ENCODE data around the gene CABP2. TPM values are rescaled to one million over a fixed set of nuclear protein-coding genes. Genes with fewer than 3 reads are reported as not detected.

Gene CABP2
- total and polyA plus RNA-seq, 10 of the 15 experiments (the other 5 are each of a cell fraction or from before 2014, with no cell fraction given) = not detected

- in situ Hi-C loops (cut with MboI) = no loop called here
- TF ChIP-seq EZH2 (IDR thresholded peaks at IDR 0.05; ENCODE audit: borderline replicate concordance, control insufficient read depth, low read depth, low read length) = no peak
- TF ChIP-seq FOXK2 (IDR thresholded peaks at IDR 0.05) = no peak
- TF ChIP-seq, protein P1, sequence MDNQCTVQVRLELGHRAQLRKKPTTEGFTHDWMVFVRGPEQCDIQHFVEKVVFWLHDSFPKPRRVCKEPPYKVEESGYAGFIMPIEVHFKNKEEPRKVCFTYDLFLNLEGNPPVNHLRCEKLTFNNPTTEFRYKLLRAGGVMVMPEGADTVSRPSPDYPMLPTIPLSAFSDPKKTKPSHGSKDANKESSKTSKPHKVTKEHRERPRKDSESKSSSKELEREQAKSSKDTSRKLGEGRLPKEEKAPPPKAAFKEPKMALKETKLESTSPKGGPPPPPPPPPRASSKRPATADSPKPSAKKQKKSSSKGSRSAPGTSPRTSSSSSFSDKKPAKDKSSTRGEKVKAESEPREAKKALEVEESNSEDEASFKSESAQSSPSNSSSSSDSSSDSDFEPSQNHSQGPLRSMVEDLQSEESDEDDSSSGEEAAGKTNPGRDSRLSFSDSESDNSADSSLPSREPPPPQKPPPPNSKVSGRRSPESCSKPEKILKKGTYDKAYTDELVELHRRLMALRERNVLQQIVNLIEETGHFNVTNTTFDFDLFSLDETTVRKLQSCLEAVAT (IDR thresholded peaks at IDR 0.05) = peak; percentile 31; the same call in 1 of the 2 replicates
- TF ChIP-seq IRF5 (IDR thresholded peaks at IDR 0.05; ENCODE audit: borderline replicate concordance) = no peak
- SMC1A ChIA-PET (ENCODE audit: uncharacterized antibody, unreplicated experiment) = no interaction called here
- H2AFZ ChIP-seq (ENCODE audit: control insufficient read depth, low read depth, low read length) = no peak overlapping the region
- no peak for DNase-seq (ENCODE audit: low read depth, low spot score)
- H3K9ac ChIP-seq (ENCODE audit: control insufficient read depth, insufficient read depth, low read length) = no peak overlapping the region
- H3K36me3 ChIP-seq (ENCODE audit: control insufficient read depth in 2 of 2, insufficient read depth in 2 of 2, low read length in 1 of 2) = peaks cover 0 to 3% of the 10 kb centered on the region in 2 experiments; a peak in 2 of 4 replicates
- intact Hi-C loops (cut with micrococcal nuclease; ENCODE audit: unreplicated experiment) = no loop called here
- CTCF ChIA-PET = no interaction called here
- POLR2A ChIA-PET = no interaction called here
- H3K79me2 ChIP-seq (ENCODE audit: control insufficient read depth, insufficient read depth, low read length) = peaks cover 22% of the 10 kb centered on the region
- H3K9me3 ChIP-seq (replicated peaks; ENCODE audit: control insufficient read depth, insufficient read depth, low read length) = no peaks in the 10 kb centered on the region
- no peaks in the 10 kb centered on the region for H4K20me1 ChIP-seq (ENCODE audit: control insufficient read depth, insufficient read depth)
- no peak overlapping the region for H3K4me3 ChIP-seq
- H3K27me3 ChIP-seq (replicated peaks in 1 of 2; ENCODE audit: control insufficient read depth in 2 of 2, insufficient read depth in 2 of 2, low read length in 1 of 2) = no peaks in the 10 kb centered on the region
- H3K4me1 ChIP-seq (ENCODE audit: control insufficient read depth, insufficient read depth, low read length) = peaks cover 19% of the 10 kb centered on the region
- no peak overlapping the region for H3K27ac ChIP-seq (ENCODE audit: control insufficient read depth, insufficient read depth)
- H3K4me2 ChIP-seq (ENCODE audit: control insufficient read depth, insufficient read depth) = no peak overlapping the region
- RAD21 ChIA-PET (ENCODE audit: unreplicated experiment) = interaction anchor here (1.1 to 1.5 kb wide), 3 partner anchors 14 to 101 kb away, joined by 3 read pairs; no protein-coding TSS in a partner anchor
- BruUV-seq (replicated peaks) = no TSS peak
- WGBS (ENCODE audit: insufficient coverage, insufficient replicate concordance, low lambda C conversion rate, missing lambda C conversion rate) = 99% methylated on average over 18 of the region's 18 CpGs
- ATAC-seq = no peak
- no peak for FAIRE-seq
Measured at GRCh38 chr11:67501854-67502253, 21.4 kb downstream of the CABP2 start.
